A673 (cell line): ENCODE measurements around the gene NR1H4.

Experiments
- EZH2 ChIP-seq: fragments of 200-600 bp; sonication (generic); IDR thresholded peaks from 2 replicates; pipeline ENCODE4 v1.6.1; 2017; ENCODE audit warnings: borderline replicate concordance, low read depth, mild to moderate bottlenecking, mixed read lengths, antibody characterized with exemption, low read length; ENCODE audit not compliant: poor library complexity, severe bottlenecking
- TF ChIP-seq, protein P1 (sequence below): fragments of 300-800, 200-600 bp; sonication (generic); conservative IDR thresholded peaks from 2 replicates; pipeline ENCODE4 v1.5.1; 2017; ENCODE audit warnings: low read depth, mild to moderate bottlenecking, antibody characterized with exemption, low read length, moderate library complexity, mixed read lengths

- TF ChIP-seq, protein P1, sequence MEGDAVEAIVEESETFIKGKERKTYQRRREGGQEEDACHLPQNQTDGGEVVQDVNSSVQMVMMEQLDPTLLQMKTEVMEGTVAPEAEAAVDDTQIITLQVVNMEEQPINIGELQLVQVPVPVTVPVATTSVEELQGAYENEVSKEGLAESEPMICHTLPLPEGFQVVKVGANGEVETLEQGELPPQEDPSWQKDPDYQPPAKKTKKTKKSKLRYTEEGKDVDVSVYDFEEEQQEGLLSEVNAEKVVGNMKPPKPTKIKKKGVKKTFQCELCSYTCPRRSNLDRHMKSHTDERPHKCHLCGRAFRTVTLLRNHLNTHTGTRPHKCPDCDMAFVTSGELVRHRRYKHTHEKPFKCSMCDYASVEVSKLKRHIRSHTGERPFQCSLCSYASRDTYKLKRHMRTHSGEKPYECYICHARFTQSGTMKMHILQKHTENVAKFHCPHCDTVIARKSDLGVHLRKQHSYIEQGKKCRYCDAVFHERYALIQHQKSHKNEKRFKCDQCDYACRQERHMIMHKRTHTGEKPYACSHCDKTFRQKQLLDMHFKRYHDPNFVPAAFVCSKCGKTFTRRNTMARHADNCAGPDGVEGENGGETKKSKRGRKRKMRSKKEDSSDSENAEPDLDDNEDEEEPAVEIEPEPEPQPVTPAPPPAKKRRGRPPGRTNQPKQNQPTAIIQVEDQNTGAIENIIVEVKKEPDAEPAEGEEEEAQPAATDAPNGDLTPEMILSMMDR = no peak
- TF ChIP-seq EZH2 = no peak
Observed at GRCh38 chr12:100534625-100535227, 61.1 kb downstream of the NR1H4 start.
